Measurements from ENCODE around the gene PRR13.

Gene PRR13

GRCh38 chr12:53484686-53485575, 43.4 kb downstream of the PRR13 start:
- Histone ChIP-seq H3K9me3 (ENCODE audit: control insufficient read depth, low read length) (no peaks in the 10 kb centered on the region), H3K27me3 (replicated peaks; ENCODE audit: control insufficient read depth, insufficient read depth, low read length) (no peaks in the 10 kb centered on the region), H3K4me1 (ENCODE audit: control insufficient read depth, insufficient read depth, low read length) (peaks cover 15% of the 10 kb centered on the region), H3K9ac (ENCODE audit: low read length) (no peak overlapping the region), H3K4me3 (ENCODE audit: low read length) (no peak overlapping the region), H3K36me3 (ENCODE audit: control insufficient read depth, insufficient read depth, low read length, severe bottlenecking) (peaks cover 43% of the 10 kb centered on the region)
- no peak for DNase-seq (ENCODE audit: low read depth)

GRCh38 chr12:53485955-53486735, 44.6 kb downstream of the PRR13 start:
- Histone ChIP-seq H3K9me3 (ENCODE audit: control insufficient read depth, low read length) (no peaks in the 10 kb centered on the region), H3K27me3 (replicated peaks; ENCODE audit: control insufficient read depth, insufficient read depth, low read length) (no peaks in the 10 kb centered on the region), H3K36me3 (ENCODE audit: control insufficient read depth, insufficient read depth, low read length, severe bottlenecking) (peaks cover 37% of the 10 kb centered on the region), H3K4me3 (ENCODE audit: low read length) (no peak overlapping the region), H3K4me1 (ENCODE audit: control insufficient read depth, insufficient read depth, low read length) (peaks cover 7% of the 10 kb centered on the region), H3K9ac (ENCODE audit: low read length) (no peak overlapping the region)
- no peak for DNase-seq (ENCODE audit: low read depth)

GRCh38 chr12:53486736-53487487, 45.4 kb downstream of the PRR13 start:
- H3K9ac ChIP-seq (ENCODE audit: low read length), result no peak overlapping the region
- no peak for DNase-seq (ENCODE audit: low read depth)
- no peaks in the 10 kb centered on the region for H3K9me3 ChIP-seq (ENCODE audit: control insufficient read depth, low read length)
- peaks cover 2% of the 10 kb centered on the region for H3K4me1 ChIP-seq (ENCODE audit: control insufficient read depth, insufficient read depth, low read length)
- no peak overlapping the region for H3K4me3 ChIP-seq (ENCODE audit: low read length)
- H3K27me3 ChIP-seq (replicated peaks; ENCODE audit: control insufficient read depth, insufficient read depth, low read length), result no peaks in the 10 kb centered on the region
- H3K36me3 ChIP-seq (ENCODE audit: control insufficient read depth, insufficient read depth, low read length, severe bottlenecking), result peaks cover 32% of the 10 kb centered on the region

- H3K36me3 ChIP-seq (ENCODE audit: control insufficient read depth, insufficient read depth, low read length, severe bottlenecking), result peaks cover 14% of the 10 kb centered on the region
- H3K4me1 ChIP-seq (ENCODE audit: control insufficient read depth, insufficient read depth, low read length), result peaks cover 13% of the 10 kb centered on the region
- no peak for DNase-seq (ENCODE audit: low read depth)
- H3K4me3 ChIP-seq (ENCODE audit: low read length), result no peak overlapping the region
- no peaks in the 10 kb centered on the region for H3K27me3 ChIP-seq (replicated peaks; ENCODE audit: control insufficient read depth, insufficient read depth, low read length)
- H3K9me3 ChIP-seq (ENCODE audit: control insufficient read depth, low read length), result no peaks in the 10 kb centered on the region
- H3K9ac ChIP-seq (ENCODE audit: low read length), result no peak overlapping the region
Measured at GRCh38 chr12:53489242-53489864, 47.8 kb downstream of the PRR13 start.

- H3K4me1 ChIP-seq (ENCODE audit: control insufficient read depth, insufficient read depth, low read length), result peaks cover 32% of the 10 kb centered on the region
- peak overlapping the region; percentile 81 for H3K4me3 ChIP-seq (ENCODE audit: low read length)
- H3K36me3 ChIP-seq (ENCODE audit: control insufficient read depth, insufficient read depth, low read length, severe bottlenecking), result no peaks in the 10 kb centered on the region
- DNase-seq (ENCODE audit: low read depth), result no peak
- H3K27me3 ChIP-seq (replicated peaks; ENCODE audit: control insufficient read depth, insufficient read depth, low read length), result no peaks in the 10 kb centered on the region
- peak overlapping the region; percentile 74 for H3K9ac ChIP-seq (ENCODE audit: low read length)
- no peaks in the 10 kb centered on the region for H3K9me3 ChIP-seq (ENCODE audit: control insufficient read depth, low read length)
Measured at GRCh38 chr12:53492188-53492587, 50.7 kb downstream of the PRR13 start.

- no peaks in the 10 kb centered on the region for H3K9me3 ChIP-seq (ENCODE audit: control insufficient read depth, low read length)
- peak overlapping the region; percentile 81 for H3K4me3 ChIP-seq (ENCODE audit: low read length)
- H3K36me3 ChIP-seq (ENCODE audit: control insufficient read depth, insufficient read depth, low read length, severe bottlenecking), result no peaks in the 10 kb centered on the region
- H3K27me3 ChIP-seq (replicated peaks; ENCODE audit: control insufficient read depth, insufficient read depth, low read length), result no peaks in the 10 kb centered on the region
- H3K4me1 ChIP-seq (ENCODE audit: control insufficient read depth, insufficient read depth, low read length), result peaks cover 35% of the 10 kb centered on the region
- H3K9ac ChIP-seq (ENCODE audit: low read length), result peak overlapping the region; percentile 78
- DNase-seq (ENCODE audit: low read depth), result peak; percentile 96
Measured at GRCh38 chr12:53492830-53493609, 51.5 kb downstream of the PRR13 start.

- Histone ChIP-seq H3K36me3 (ENCODE audit: control insufficient read depth, insufficient read depth, low read length, severe bottlenecking) (no peaks in the 10 kb centered on the region), H3K4me3 (ENCODE audit: low read length) (peak overlapping the region; percentile 81), H3K27me3 (replicated peaks; ENCODE audit: control insufficient read depth, insufficient read depth, low read length) (no peaks in the 10 kb centered on the region), H3K9me3 (ENCODE audit: control insufficient read depth, low read length) (no peaks in the 10 kb centered on the region), H3K9ac (ENCODE audit: low read length) (peak overlapping the region; percentile 78), H3K4me1 (ENCODE audit: control insufficient read depth, insufficient read depth, low read length) (peaks cover 43% of the 10 kb centered on the region)
- DNase-seq (ENCODE audit: low read depth), result no peak
Measured at GRCh38 chr12:53493610-53494391, 52.3 kb downstream of the PRR13 start.

Measured in adipocyte (in vitro differentiated cells).